AG09309 (cell line): ENCODE data around the gene RIT2.

ENCODE experiments used
- DNase-seq: peaks from one replicate; pipeline ENCODE4 v3.0.0-alpha.2; 2010; ENCODE audit warnings: low read depth
- H3K4me3 ChIP-seq: 2 replicates; pipeline ENCODE4 v1.5.1; 2011; ENCODE audit warnings: mild to moderate bottlenecking, low read depth, low read length, moderate library complexity; ENCODE audit not compliant: control insufficient read depth
- CTCF ChIP-seq: IDR thresholded peaks from 2 replicates; pipeline ENCODE4 v1.5.1; 2011; ENCODE audit warnings: mild to moderate bottlenecking, low read depth, low read length, inconsistent platforms; ENCODE audit not compliant: insufficient read depth, control insufficient read depth; ENCODE audit errors: missing control alignments

RIT2 gene

GRCh38 chr18:42920621-42921020, 194.9 kb downstream of the RIT2 start:
- no peak for TF ChIP-seq CTCF
- H3K4me3 ChIP-seq, result no peak overlapping the region
- DNase-seq, result no peak

- no peak for TF ChIP-seq CTCF
- H3K4me3 ChIP-seq, result no peak overlapping the region
- no peak for DNase-seq
Measured at GRCh38 chr18:42915299-42915698, 200.2 kb downstream of the RIT2 start.

GRCh38 chr18:42914476-42914875, 201.0 kb downstream of the RIT2 start:
- H3K4me3 ChIP-seq, result no peak overlapping the region
- TF ChIP-seq CTCF, result no peak

GRCh38 chr18:42909095-42909494, 206.4 kb downstream of the RIT2 start:
- DNase-seq, result no peak
- no peak overlapping the region for H3K4me3 ChIP-seq
- TF ChIP-seq CTCF, result no peak

More at GRCh38 chr18:42914476-42914875, 201.0 kb downstream of the RIT2 start:
- DNase-seq, result no peak

DNA sequence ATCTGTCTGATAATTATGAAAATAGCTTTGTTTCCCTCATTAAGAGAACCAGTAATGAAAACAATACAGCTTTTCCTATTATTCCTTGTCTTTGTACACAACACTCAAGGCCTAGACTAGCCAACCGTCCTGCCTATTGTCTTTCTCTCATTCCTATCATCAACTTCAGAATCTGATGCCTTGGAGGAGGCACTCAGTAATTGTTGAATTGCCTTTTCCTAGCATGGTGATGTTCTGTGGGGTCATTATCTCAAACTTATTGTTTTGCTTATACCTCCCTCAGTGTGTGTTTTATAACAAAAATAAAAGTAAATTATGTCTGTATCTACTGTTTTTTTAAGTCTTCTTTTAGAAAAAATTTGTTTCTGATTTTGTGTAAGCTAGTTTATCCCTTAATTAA, 208.7 kb downstream of the RIT2 start:
- no peak for DNase-seq
- no peak for TF ChIP-seq CTCF
- no peak overlapping the region for H3K4me3 ChIP-seq

- no peak for DNase-seq
- no peak for TF ChIP-seq CTCF
- H3K4me3 ChIP-seq, result no peak overlapping the region
Measured at GRCh38 chr18:42901161-42901560, 214.3 kb downstream of the RIT2 start.

GRCh38 chr18:42893977-42894376, 221.5 kb downstream of the RIT2 start:
- DNase-seq, result no peak
- H3K4me3 ChIP-seq, result no peak overlapping the region
- TF ChIP-seq CTCF, result no peak
